Measurements from ENCODE around the gene TCEAL5.
"Not testable (repeated sequence)": the region's sequence is repeated elsewhere in the genome, so short reads cannot be mapped to it uniquely, and the experiment has no call there.

TCEAL5 gene

DNA sequence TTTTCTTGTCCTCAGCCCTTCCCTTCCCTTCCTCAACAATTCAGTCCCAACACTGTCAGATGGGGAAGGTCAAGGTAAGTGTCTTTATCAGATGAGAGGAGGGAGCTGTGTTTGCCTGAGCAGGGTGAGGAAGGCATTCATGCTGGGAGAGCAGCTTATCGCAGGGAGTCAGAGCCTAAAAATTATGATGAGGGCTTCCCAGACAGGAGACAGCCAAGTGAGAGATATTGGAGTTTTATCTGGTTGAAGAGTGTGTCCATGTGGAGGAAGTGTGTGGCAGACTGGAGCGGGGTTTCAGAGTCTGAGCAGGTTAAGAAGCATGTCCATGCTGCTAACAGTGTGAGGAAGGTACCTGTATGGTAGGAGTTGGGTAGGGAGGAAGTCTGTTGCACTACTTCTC lies 43.3 kb downstream of the TCEAL5 start:
- no peak for DNase-seq (ENCODE audit: low read depth)

GRCh38 chrX:103225918-103226317 lies 50.6 kb downstream of the TCEAL5 start:
- DNase-seq (ENCODE audit: low read depth) = not testable (repeated sequence)
